ENCODE data around the gene SSR2.

Gene SSR2

GRCh38 chr1:156064615-156065014 lies 43.9 kb upstream of the SSR2 start:
- TF ChIP-seq CTCF (IDR thresholded peaks at IDR 0.05; ENCODE audit: low read depth, low read length): no peak
- DNase-seq (ENCODE audit: extremely low read depth, low read depth): no peak

- DNase-seq (ENCODE audit: extremely low read depth, low read depth): no peak
- no peak for TF ChIP-seq CTCF (IDR thresholded peaks at IDR 0.05; ENCODE audit: low read depth, low read length)
Observed at GRCh38 chr1:156063997-156064285, 43.2 kb upstream of the SSR2 start.

- DNase-seq (ENCODE audit: extremely low read depth, low read depth): no peak
Observed at GRCh38 chr1:156062189-156062588, 41.4 kb upstream of the SSR2 start.

DNA sequence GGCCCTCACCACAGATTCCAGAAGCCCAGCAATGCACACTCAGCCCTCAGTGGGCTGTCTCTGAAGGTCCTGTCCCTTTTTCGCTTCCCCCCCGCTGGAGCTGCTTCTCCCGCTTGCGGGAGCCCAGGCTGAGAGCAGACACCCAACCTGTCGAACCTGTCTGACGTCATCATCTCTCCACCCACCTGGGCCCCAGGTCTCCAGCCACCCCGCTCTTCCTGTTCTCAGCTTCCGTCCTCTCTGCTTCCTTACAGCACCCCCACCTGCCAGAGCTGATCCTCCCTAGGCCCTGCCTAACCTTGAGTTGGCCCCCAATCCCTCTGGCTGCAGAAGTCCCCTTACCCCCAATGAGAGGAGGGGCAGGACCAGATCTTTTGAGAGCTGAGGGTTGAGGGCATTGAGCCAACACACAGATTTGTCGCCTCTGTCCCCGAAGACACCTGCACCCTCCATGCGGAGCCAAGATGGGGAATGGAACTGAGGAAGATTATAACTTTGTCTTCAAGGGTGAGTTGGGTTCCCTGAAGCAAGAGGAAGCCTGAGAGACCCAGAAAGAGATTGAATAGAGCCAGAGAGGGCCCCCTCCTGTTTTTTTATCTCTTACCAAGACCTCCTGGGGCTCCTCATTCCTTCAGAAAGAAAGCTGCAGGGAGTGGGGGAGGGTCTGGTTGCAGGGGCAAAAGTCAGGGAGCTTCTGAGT lies 40.3 kb upstream of the SSR2 start, which contains the start of gene RAB25:
Gene RAB25, plus strand, starts transcription at position 224 of the 700 bp plus-strand sequence. Its CDS starts 241 bp downstream, at position 465.
- no peak for TF ChIP-seq CTCF (IDR thresholded peaks at IDR 0.05; ENCODE audit: low read depth, low read length)
- no peak for DNase-seq (ENCODE audit: extremely low read depth, low read depth)

More at GRCh38 chr1:156062189-156062588, 41.4 kb upstream of the SSR2 start:
- TF ChIP-seq CTCF (IDR thresholded peaks at IDR 0.05; ENCODE audit: low read depth, low read length): no peak

- DNase-seq (ENCODE audit: extremely low read depth, low read depth): no peak
- no peak for TF ChIP-seq CTCF (IDR thresholded peaks at IDR 0.05; ENCODE audit: low read depth, low read length)
Observed at GRCh38 chr1:156056326-156056849, 35.6 kb upstream of the SSR2 start.

- TF ChIP-seq CTCF (IDR thresholded peaks at IDR 0.05; ENCODE audit: low read depth, low read length): no peak
- DNase-seq (ENCODE audit: extremely low read depth, low read depth): no peak
Observed at GRCh38 chr1:156055281-156056048, 34.7 kb upstream of the SSR2 start.

Measured in AG09319 (cell line).